ENCODE measurements around the gene CMIP. TPM values are rescaled to one million over a fixed set of nuclear protein-coding genes. Genes with fewer than 3 reads are reported as not detected.

CMIP gene
- polyA plus RNA-seq, 1 experiment, result 4.9 TPM

GRCh38 chr16:81607805-81608522, 163.4 kb downstream of the CMIP start:
- no peak overlapping the region for H3K4me3 ChIP-seq (ENCODE audit: low read depth, low read length)
- no peaks in the 10 kb centered on the region for H3K27me3 ChIP-seq (ENCODE audit: control insufficient read depth, insufficient read depth, low read length)
- POLR2A ChIA-PET, result no interaction called here
- 0 out of 2 replicates have a peak, but pooled peaks cover 2% of the 10 kb centered on the region for H3K36me3 ChIP-seq (ENCODE audit: control insufficient read depth, insufficient read depth, low read length)
- TF ChIP-seq CTCF (IDR thresholded peaks at IDR 0.05; ENCODE audit: insufficient read depth, low read depth, low read length), result no peak
- CTCF ChIA-PET, result no interaction called here
- no peak for DNase-seq (ENCODE audit: low read depth)

GRCh38 chr16:81608523-81609209, 164.1 kb downstream of the CMIP start:
- H3K27me3 ChIP-seq (ENCODE audit: control insufficient read depth, insufficient read depth, low read length), result no peaks in the 10 kb centered on the region
- no peak overlapping the region for H3K4me3 ChIP-seq (ENCODE audit: low read depth, low read length)
- TF ChIP-seq CTCF (IDR thresholded peaks at IDR 0.05; ENCODE audit: insufficient read depth, low read depth, low read length), result no peak
- CTCF ChIA-PET, result interaction anchor here (1.5 kb wide), 1 partner anchor 116 kb away, joined by 4 read pairs; no protein-coding TSS in a partner anchor
- DNase-seq (ENCODE audit: low read depth), result no peak
- POLR2A ChIA-PET, result no interaction called here
- H3K36me3 ChIP-seq (ENCODE audit: control insufficient read depth, insufficient read depth, low read length), result 0 out of 2 replicates have a peak, but pooled peaks cover 2% of the 10 kb centered on the region

- no peak overlapping the region for H3K4me3 ChIP-seq (ENCODE audit: low read depth, low read length)
- no peak for DNase-seq (ENCODE audit: low read depth)
- ChIA-PET POLR2A (no interaction called here), CTCF (interaction anchor here (1.0 to 1.5 kb wide), 2 partner anchors 12 to 115 kb away, joined by 3 to 4 read pairs; no protein-coding TSS in a partner anchor)
- TF ChIP-seq CTCF (IDR thresholded peaks at IDR 0.05; ENCODE audit: insufficient read depth, low read depth, low read length), result no peak
- no peaks in the 10 kb centered on the region for H3K27me3 ChIP-seq (ENCODE audit: control insufficient read depth, insufficient read depth, low read length)
- H3K36me3 ChIP-seq (ENCODE audit: control insufficient read depth, insufficient read depth, low read length), result peaks cover 2% of the 10 kb centered on the region; the same call in 1 of the 2 replicates
These were observed 164.8 kb downstream of the CMIP start for GRCh38 chr16:81609323-81609892.

GRCh38 chr16:81610144-81610842, 165.7 kb downstream of the CMIP start:
- H3K36me3 ChIP-seq (ENCODE audit: control insufficient read depth, insufficient read depth, low read length), result peaks cover 2% of the 10 kb centered on the region; the same call in 1 of the 2 replicates
- ChIA-PET CTCF (interaction anchor here (0.6 to 1.5 kb wide), 3 partner anchors 11 to 114 kb away, joined by 3 to 4 read pairs (median 3); no protein-coding TSS in a partner anchor), POLR2A (no interaction called here)
- H3K27me3 ChIP-seq (ENCODE audit: control insufficient read depth, insufficient read depth, low read length), result no peaks in the 10 kb centered on the region
- no peak overlapping the region for H3K4me3 ChIP-seq (ENCODE audit: low read depth, low read length)
- DNase-seq (ENCODE audit: low read depth), result no peak
- TF ChIP-seq CTCF (IDR thresholded peaks at IDR 0.05; ENCODE audit: insufficient read depth, low read depth, low read length), result no peak
